Measurements from ENCODE around the gene RIT1. TPM values are rescaled to one million over a fixed set of nuclear protein-coding genes. Genes with fewer than 3 reads are reported as not detected.

RIT1 gene
- total and polyA plus RNA-seq, 12 donors: 10.3 to 54.0 (median 28.7) TPM

DNA sequence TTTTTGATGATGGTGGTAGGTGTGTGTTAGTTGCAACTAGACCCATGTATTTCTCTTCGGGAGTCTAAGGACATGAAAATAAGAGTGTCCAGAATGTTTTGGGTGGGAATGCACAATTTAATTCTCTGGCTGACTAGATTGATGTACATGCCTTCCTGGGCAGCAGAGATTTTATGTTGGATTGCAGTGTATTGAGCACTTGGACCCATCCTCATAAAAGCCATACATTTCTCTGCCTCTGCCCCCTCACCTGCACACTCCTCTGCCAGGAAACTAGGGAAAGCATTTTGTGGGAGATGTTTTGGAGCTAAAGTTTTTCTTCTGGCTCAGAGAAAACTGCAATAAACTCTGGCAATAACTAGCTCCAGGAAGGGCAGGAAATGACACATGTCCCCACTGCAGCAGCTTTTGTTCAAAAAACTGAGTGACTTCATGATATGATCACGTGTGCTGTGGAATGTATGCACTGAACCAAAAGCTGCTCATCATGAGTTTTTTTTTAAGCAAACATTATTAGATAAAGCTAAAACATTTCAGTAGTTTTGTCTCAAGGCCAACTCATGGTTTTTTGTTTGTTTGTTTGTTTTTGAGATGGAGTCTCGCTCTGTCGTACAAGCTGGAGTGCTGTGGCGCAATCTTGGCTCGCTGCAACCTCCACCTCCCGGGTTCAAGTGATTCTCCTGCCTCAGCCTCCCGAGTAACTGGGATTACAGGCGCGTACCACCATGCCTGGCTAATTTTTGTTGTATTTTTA, 17.6 kb downstream of the RIT1 start:
- H3K27ac ChIP-seq: peak overlapping the region; percentile 35 to 84 (median 54)
- H3K27me3 ChIP-seq: no peaks in the 10 kb centered on the region
- H3K36me3 ChIP-seq (replicated peaks in 1 of 2): peaks cover 0 to 20% of the 10 kb centered on the region in 2 donors
- H3K4me3 ChIP-seq: no peak overlapping the region
- peaks cover 6 to 11% of the 10 kb centered on the region in 2 donors for H3K4me1 ChIP-seq (replicated peaks in 1 of 2)
- peak in 5 of 7 donors; percentile 30 to 52 (median 39) for DNase-seq
- TF ChIP-seq POLR2A (IDR thresholded peaks at IDR 0.05): no peak
- TF ChIP-seq, protein P1, sequence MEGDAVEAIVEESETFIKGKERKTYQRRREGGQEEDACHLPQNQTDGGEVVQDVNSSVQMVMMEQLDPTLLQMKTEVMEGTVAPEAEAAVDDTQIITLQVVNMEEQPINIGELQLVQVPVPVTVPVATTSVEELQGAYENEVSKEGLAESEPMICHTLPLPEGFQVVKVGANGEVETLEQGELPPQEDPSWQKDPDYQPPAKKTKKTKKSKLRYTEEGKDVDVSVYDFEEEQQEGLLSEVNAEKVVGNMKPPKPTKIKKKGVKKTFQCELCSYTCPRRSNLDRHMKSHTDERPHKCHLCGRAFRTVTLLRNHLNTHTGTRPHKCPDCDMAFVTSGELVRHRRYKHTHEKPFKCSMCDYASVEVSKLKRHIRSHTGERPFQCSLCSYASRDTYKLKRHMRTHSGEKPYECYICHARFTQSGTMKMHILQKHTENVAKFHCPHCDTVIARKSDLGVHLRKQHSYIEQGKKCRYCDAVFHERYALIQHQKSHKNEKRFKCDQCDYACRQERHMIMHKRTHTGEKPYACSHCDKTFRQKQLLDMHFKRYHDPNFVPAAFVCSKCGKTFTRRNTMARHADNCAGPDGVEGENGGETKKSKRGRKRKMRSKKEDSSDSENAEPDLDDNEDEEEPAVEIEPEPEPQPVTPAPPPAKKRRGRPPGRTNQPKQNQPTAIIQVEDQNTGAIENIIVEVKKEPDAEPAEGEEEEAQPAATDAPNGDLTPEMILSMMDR (IDR thresholded peaks at IDR 0.05): no peak
- 20 to 61% (median 54%) methylated on average over 2 to 10 of the region's 10 CpGs for WGBS, 4 donors
- intact Hi-C loops (cut with DNase I): no loop called here
- no peaks in the 10 kb centered on the region for H3K9me3 ChIP-seq (replicated peaks in 1 of 3)

DNA sequence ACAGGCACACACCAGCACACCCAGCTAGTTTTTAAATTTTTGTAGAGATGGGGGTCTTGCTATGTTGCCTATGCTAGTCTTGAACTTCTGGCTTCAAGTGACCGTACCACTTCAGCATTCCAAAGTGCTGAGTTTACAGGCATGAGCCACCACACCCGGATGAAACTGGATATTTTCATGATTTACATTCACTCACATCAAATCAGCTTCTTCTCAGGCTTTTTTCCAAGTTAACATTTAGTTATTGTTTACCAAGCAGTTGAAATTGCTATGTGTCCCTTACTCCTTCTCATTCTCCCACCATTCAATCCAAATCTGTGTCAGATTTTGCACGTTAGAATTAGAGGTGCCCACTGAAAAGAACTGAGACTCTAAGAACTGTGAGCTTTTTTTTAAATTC, 18.4 kb downstream of the RIT1 start:
- H3K9me3 ChIP-seq (replicated peaks in 1 of 3): no peaks in the 10 kb centered on the region
- H3K27me3 ChIP-seq: no peaks in the 10 kb centered on the region
- H3K36me3 ChIP-seq (replicated peaks in 1 of 2): peaks cover 0 to 16% of the 10 kb centered on the region in 2 donors
- TF ChIP-seq, protein P1 (IDR thresholded peaks at IDR 0.05): no peak
- TF ChIP-seq POLR2A (IDR thresholded peaks at IDR 0.05): no peak
- intact Hi-C loops (cut with DNase I): no loop called here
- WGBS, 4 donors: 31 to 37% (median 35%) methylated on average over 3 of the region's 3 CpGs
- H3K27ac ChIP-seq: peak overlapping the region in 4 of 5 donors; percentile 35 to 84 (median 66)
- H3K4me1 ChIP-seq (replicated peaks in 1 of 2): peaks cover 6 to 11% of the 10 kb centered on the region in 2 donors
- H3K4me3 ChIP-seq: no peak overlapping the region
- DNase-seq: no peak

DNA sequence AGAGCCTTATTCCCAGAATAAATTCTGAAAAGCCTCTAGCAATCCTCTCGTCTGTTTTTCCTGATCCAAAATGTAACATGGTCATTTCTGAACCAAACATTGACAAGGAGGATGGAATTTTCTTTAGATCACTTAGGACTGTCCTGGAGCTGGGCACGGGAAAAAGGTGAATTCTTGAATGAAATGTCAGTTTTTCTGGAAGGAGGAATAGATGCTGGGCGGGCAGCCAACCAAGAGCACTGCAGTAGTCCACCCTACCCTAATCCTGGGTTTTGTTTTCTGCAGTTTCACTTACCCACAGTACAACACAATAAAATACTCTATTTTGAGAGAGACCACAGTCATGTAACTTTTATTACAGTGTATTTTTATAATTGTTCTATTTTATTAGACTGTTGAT, 20.9 kb downstream of the RIT1 start:
- no peaks in the 10 kb centered on the region for H3K27me3 ChIP-seq
- no peak for DNase-seq
- H3K36me3 ChIP-seq (replicated peaks in 1 of 2): no peaks in the 10 kb centered on the region
- no peak overlapping the region for H3K4me3 ChIP-seq
- H3K9me3 ChIP-seq (replicated peaks in 1 of 3): no peaks in the 10 kb centered on the region
- intact Hi-C loops (cut with DNase I): no loop called here
- WGBS, 4 donors: 46 to 65% (median 55%) methylated on average over 3 of the region's 3 CpGs
- peaks cover 6 to 11% of the 10 kb centered on the region in 2 donors for H3K4me1 ChIP-seq (replicated peaks in 1 of 2)
- no peak overlapping the region for H3K27ac ChIP-seq
- TF ChIP-seq, protein P1 (IDR thresholded peaks at IDR 0.05): no peak
- no peak for TF ChIP-seq POLR2A (IDR thresholded peaks at IDR 0.05)

DNA sequence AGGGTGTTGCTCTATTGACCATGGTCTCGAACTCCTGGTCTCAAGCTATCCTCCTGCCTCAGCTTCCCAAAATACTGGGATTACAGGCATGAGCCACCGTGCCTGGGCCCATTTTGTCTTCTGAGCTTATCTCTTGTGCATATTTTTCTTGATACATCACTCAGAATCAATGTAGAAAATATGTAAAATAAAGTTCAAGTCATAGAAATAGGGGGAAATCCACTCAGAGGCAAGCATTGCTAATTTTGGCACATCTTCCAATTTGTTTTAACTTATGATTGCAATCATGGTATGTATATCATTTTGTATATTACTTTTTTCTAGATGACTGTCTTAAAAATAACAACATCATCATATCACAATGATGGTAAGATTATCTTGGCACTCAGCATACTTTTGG, 21.6 kb downstream of the RIT1 start:
- TF ChIP-seq, protein P1 (IDR thresholded peaks at IDR 0.05): no peak
- TF ChIP-seq POLR2A (IDR thresholded peaks at IDR 0.05): no peak
- Histone ChIP-seq H3K27me3 (no peaks in the 10 kb centered on the region), H3K4me3 (no peak overlapping the region), H3K4me1 (replicated peaks in 1 of 2) (peaks cover 6 to 18% of the 10 kb centered on the region in 2 donors), H3K9me3 (replicated peaks in 1 of 3) (no peaks in the 10 kb centered on the region), H3K27ac (no peak overlapping the region), H3K36me3 (replicated peaks in 1 of 2) (no peaks in the 10 kb centered on the region)
- no peak for DNase-seq
- intact Hi-C loops (cut with DNase I): no loop called here
- 74 to 84% (median 77%) methylated on average over 2 of the region's 2 CpGs for WGBS, 4 donors

Measured in adrenal gland (tissue), 12 donors.